Measurements from ENCODE around the gene NOS1AP.
A peak's percentile ranks its signal among the peaks of the same experiment; 100 is the strongest.

The NOS1AP gene

GRCh38 chr1:162275622-162276175, 206.2 kb downstream of the NOS1AP start:
- no peak for TF ChIP-seq CTCF (conservative IDR thresholded peaks at IDR 0.05; ENCODE audit: low read depth, low read length)
- DNase-seq (ENCODE audit: low read depth): no peak
- no peak overlapping the region for H3K4me3 ChIP-seq (ENCODE audit: low read depth, low read length)

- peak; percentile 58 for TF ChIP-seq CTCF (conservative IDR thresholded peaks at IDR 0.05; ENCODE audit: low read depth, low read length)
- H3K4me3 ChIP-seq (ENCODE audit: low read depth, low read length): no peak overlapping the region
- DNase-seq (ENCODE audit: low read depth): peak; percentile 71
These were observed 207.0 kb downstream of the NOS1AP start for GRCh38 chr1:162276493-162276892.

- H3K4me3 ChIP-seq (ENCODE audit: low read depth, low read length): no peak overlapping the region
- no peak for TF ChIP-seq CTCF (conservative IDR thresholded peaks at IDR 0.05; ENCODE audit: low read depth, low read length)
- DNase-seq (ENCODE audit: low read depth): peak; percentile 34
These were observed 209.6 kb downstream of the NOS1AP start for GRCh38 chr1:162279136-162279498.

- no peak for DNase-seq (ENCODE audit: low read depth)
- no peak for TF ChIP-seq CTCF (conservative IDR thresholded peaks at IDR 0.05; ENCODE audit: low read depth, low read length)
- H3K4me3 ChIP-seq (ENCODE audit: low read depth, low read length): no peak overlapping the region
These were observed 211.9 kb downstream of the NOS1AP start for GRCh38 chr1:162281426-162281825.

- no peak for DNase-seq (ENCODE audit: low read depth)
- no peak overlapping the region for H3K4me3 ChIP-seq (ENCODE audit: low read depth, low read length)
- no peak for TF ChIP-seq CTCF (conservative IDR thresholded peaks at IDR 0.05; ENCODE audit: low read depth, low read length)
These were observed 214.2 kb downstream of the NOS1AP start for GRCh38 chr1:162283657-162284056.

GRCh38 chr1:162284206-162284955, 214.9 kb downstream of the NOS1AP start:
- TF ChIP-seq CTCF (conservative IDR thresholded peaks at IDR 0.05; ENCODE audit: low read depth, low read length): no peak
- DNase-seq (ENCODE audit: low read depth): peak; percentile 55

GRCh38 chr1:162285149-162285561, 215.7 kb downstream of the NOS1AP start:
- no peak overlapping the region for H3K4me3 ChIP-seq (ENCODE audit: low read depth, low read length)
- DNase-seq (ENCODE audit: low read depth): peak; percentile 31
- no peak for TF ChIP-seq CTCF (conservative IDR thresholded peaks at IDR 0.05; ENCODE audit: low read depth, low read length)

More at GRCh38 chr1:162284206-162284955, 214.9 kb downstream of the NOS1AP start:
- H3K4me3 ChIP-seq (ENCODE audit: low read depth, low read length): no peak overlapping the region

All from choroid plexus epithelial cell (primary cell).